HG03571 (cell line): ENCODE results near the gene OR52B2.
"Not testable (repeated sequence)": the region's sequence is repeated elsewhere in the genome, so short reads cannot be mapped to it uniquely, and the experiment has no call there.

Experiments used
- ATAC-seq: cut with Tn5 transposase; IDR thresholded peaks from one replicate; pipeline ENCODE4 v1.9.1; 2021; ENCODE audit not compliant: unreplicated experiment

OR52B2 gene

DNA sequence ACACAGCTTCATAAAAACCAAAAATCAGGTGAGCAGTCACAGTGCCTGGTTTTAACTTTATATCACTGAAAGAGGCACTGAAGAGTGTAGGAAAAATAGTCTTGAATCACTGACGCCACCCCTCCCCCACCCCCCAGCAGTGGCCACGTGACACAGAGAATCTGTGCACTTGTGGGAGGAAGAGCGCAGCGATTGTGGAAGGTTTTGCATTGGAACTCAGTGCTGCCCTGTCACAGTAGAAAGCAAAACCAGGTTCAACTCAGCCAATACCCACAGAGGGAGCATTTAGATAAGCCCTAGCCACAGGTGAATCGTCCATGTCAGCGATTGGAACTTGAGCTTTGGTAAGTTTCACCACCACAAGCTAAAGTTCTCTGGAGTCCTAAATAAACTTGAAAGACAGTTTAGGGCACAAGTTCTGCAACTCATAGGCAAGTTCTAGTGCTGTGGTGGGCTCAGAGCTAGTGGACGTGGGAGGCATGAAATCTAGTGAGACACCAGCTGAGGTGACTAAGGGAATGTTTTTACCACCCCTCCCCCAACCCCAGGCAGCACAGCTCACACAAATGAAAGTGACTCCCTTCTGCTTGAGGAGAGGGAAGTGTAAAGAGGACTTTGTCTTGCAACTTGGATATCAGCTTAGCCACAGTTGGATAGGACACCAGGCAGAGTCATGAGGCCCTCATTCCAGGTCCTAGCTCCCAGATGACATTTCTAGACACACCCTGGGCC is 13.3 kb downstream of the OR52B2 start:
- no peak for ATAC-seq

DNA sequence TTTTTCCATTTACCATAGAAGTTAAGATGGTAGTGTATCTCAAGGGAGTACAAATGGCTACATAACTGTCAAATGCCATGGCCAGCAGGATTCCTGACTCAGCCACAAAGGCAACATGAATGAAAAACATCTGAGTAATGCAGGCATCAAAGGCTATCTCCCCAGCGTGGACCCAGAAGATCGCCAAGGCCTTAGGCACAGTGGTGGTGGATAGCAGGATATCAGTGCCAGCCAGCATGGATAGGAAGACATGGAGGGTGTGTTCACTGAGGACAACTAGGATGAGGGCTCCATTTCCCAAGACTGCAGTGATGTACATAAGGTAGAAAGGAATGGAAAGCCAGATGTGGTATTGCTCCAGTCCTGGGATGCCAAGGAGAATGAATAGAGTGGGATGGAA is 18.0 kb downstream of the OR52B2 start:
- no peak for ATAC-seq

DNA sequence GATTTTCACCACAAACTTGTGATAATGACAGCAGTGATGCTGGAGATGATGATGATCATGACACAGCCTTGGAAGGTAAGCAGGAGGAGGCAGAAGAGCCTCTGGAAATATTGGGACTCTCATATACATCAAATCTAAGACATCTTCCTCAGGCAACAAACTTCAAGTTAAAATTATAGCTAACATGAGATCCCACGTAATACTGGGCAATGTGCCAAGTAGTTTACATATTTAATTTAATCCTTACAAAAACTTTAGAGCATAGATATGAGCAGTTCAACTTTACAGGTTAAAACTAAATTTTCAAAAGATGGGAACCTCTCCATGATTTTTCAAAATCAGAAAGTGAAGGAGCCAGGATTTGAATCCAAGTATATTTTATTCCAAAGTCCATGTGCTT is 19.0 kb downstream of the OR52B2 start:
- no peak for ATAC-seq

DNA sequence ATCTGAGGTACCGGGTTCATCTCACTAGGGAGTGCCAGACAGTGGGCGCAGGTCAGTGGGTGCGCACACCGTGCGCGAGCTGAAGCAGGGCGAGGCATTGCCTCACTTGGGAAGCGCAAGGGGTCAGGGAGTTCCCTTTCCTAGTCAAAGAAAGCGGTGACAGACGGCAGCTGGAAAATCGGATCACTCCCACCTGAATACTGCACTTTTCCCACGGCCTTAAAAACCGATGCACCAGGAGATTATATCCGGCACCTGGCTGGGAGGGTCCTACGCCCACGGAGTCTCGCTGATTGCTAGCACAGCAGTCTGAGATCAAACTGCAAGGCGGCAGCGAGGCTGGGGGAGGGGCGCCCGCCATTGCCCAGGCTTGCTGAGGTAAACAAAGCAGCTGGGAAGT is 26.4 kb downstream of the OR52B2 start:
- ATAC-seq = not testable (repeated sequence)

DNA sequence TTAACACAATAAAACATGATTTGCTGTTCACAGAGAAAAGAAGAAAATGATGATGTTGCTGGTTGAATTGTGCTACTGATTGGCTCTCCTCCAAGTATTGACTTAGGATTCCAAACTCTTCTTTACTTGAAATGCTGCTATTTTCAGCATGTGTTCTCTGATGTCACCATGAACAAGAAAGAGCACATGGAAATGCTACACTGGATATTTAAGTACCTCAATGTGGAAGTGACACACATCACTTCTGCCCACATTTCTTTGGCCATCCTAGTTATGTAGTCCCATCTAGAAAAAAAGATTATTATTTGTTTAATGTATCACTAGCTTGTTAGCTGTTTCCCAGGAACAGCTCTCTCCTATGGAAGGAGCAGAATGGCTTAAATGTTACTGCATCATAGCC is 27.2 kb downstream of the OR52B2 start:
- no peak for ATAC-seq

DNA sequence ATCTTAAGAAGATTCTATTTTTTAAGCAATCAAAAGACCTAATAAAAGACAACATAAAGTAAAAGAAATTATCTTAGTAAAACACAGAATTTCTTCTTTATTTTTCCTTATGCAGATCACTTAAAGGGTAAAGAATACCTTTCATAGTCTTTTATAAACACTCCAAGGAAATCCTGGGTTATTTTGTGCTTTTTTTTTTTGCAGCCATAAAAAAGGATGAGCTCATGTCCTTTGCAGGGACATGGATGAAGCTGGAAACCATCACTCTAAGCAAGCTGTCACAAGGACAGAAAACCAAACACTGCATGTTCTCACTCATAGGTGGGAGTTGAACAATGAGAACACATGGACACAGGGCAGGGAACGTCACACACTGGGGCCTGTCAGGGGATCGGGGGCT is 34.2 kb downstream of the OR52B2 start:
- ATAC-seq = not testable (repeated sequence)

DNA sequence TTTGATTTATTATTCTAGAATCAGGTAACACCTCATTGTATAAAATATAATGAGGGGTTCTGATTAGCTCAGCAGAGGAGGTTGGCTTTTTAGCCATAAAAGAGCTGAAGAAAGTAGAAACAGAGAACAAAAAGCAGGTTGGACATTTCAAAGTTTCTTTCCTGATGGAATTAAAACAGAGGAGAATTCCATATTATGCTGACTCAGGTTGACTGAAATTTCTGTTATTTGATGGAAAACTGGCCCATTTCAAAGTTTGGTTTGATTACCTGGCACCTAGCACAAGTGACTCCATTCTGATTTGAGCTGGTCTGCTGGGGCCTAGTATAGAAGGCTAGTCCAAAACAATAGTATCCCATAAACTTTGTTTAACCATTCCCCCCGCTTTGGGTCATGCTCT is 37.7 kb downstream of the OR52B2 start:
- ATAC-seq = no peak

DNA sequence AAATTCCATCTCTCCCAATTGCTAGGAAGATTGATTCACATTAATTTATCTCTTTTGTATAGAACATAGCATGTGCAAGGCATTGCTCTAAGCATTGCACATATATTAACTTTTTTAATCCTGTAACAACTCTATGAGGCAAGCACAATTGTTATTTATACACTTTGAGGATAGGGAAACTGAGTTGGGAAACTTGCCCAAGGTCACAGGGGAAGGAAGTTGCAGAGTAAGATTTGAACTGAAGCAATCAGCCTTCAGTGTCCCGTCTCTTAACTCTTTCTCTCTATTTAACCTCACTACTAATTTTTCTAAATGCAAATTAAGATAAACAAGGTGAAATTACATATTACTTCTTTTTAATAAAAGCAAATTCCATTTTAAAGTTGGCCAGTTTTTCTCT is 40.5 kb downstream of the OR52B2 start:
- no peak for ATAC-seq

DNA sequence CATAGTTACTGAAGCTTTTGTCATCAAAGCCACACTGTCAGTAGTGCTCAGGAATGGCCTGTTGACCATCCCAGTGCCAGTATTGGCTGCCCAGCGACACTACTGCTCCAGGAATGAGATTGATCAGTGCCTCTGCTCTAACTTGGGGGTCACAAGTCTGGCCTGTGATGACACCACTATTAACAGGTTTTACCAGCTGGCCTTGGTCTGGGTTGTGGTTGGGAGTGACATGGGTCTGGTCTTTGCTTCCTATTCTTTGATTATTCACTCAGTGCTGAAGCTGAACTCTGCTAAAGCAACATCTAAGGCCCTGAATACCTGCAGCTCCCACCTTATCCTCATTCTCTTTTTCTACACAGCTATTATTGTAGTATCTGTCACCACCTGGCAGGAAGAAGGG is 41.1 kb downstream of the OR52B2 start:
- ATAC-seq = no peak

DNA sequence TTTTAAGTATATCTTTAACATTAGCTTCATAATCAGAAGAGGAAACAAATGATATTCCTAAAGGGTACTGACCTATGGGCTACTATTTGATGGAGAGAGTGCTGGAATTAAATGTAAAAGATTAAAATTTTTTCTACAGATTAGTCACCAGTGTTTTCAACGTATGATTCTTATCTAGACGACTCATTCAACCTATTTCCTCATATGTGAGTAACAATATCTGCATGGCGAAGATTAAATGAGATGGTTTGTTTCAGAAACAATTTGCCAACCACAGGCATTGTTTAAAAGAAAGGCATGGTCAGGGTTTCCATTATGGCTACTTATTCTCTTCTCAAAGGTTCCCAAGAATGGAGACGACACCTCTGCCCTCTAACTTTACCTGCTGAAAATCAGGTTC is 42.2 kb downstream of the OR52B2 start:
- ATAC-seq = no peak

DNA sequence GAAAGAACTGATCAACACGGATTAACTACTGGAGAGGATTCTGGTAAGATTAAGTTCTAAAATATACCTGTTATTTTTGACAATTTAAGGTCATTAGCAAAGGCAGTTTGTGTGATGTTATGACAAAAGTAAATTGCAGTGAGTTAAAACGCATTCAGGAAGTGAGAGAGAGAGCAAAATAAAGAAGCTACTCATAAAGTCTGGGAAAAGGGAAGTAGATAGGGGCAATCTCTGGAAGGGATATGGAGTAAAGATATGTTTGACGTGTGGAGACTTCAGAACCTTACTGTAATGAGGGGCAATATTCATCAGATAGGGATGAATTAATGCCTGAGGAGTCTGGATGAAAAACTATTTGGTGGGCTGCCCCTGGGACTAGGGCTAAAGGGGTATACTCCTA is 45.9 kb downstream of the OR52B2 start:
- no peak for ATAC-seq
